Lower leg skin (tissue), 3 donors: Measurements from ENCODE around the gene ADARB1.

Source experiments
- CTCF ChIP-seq, 3 donors: fragments of 450-650 bp; IDR thresholded peaks; one replicate each; pipeline ENCODE4 v1.5.1; 2016; ENCODE audit warnings: antibody characterized with exemption in 3 of 3, mild to moderate bottlenecking in 3 of 3, moderate library complexity in 2 of 3
- POLR2A ChIP-seq, 2 donors: fragments of 450-650 bp; IDR thresholded peaks; one replicate each; pipeline ENCODE4 v1.6.1; 2016 to 2017; ENCODE audit warnings: antibody characterized with exemption in 2 of 2, mild to moderate bottlenecking in 1 of 2, moderate library complexity in 1 of 2

GRCh38 chr21:45104560-45104959 lies 30.2 kb downstream of the ADARB1 start:
- TF ChIP-seq CTCF (IDR thresholded peaks at IDR 0.05), result no peak
- TF ChIP-seq POLR2A (IDR thresholded peaks at IDR 0.05), result no peak
